Hematopoietic multipotent progenitor cell treated with erythropoietin and hydrocortisone succinate and interleukin-3 and kit ligand, for 8 days (in vitro differentiated cells): ENCODE measurements around the gene HK1.
"Not testable (repeated sequence)": the region's sequence is repeated elsewhere in the genome, so short reads cannot be mapped to it uniquely, and the experiment has no call there.

Source experiments
- DNase-seq: peaks from one replicate; pipeline ENCODE4 v3.0.0-alpha.2; 2015

The HK1 gene

DNA sequence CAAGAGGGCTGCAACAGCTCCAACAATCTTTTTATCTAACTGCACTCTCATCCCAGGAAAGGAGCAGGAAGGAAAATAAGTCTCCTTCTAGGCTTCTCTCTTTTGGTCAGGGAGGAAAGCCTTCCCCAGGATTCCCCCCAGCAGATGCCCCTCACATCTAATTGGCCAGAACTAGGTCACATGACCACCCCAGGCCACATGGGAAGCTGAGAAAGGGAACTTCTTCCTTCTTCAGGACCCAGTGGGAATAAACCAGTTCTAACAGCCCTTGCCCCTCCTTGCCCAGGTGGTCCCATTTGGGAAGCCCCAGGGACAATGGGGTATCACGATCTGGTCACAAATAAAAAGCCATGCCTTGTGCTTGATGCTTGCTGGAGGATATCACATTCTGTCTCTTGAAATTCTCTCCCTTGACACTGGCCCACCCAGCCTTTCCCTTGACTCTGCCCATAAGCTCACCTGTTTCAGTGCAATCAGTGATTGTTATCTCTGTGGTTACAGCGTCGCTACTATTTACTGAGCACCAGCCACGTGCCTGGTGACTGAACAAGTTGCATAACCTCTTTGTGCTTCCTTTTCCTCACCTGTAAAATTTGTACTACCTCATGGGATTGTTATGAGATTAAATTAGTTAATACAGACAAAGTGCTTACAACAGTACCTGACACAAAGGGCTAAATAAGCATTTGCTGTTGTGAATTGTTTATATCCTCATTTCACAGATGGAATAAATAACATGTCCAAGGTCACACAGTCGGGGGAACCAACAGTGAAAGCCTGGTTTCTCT lies 147.4 kb downstream of the HK1 start:
- DNase-seq = no peak

DNA sequence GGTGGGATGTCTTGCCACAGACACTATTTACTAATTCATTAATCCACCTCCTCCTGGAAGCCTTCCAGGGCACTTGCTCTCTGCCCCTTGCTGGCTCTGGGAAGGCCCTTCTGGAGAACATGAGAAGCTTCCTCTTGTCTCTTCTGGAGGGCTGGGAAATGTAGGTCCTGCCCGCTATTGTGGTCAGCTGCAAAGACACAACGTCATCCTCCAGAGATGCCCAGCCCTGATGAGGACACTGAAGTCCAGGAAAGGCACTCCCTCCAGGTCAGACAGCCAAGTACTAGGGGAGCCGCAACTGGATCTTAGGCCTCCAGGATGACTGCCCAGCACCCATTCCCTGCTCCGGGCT lies 148.1 kb downstream of the HK1 start:
- no peak for DNase-seq

DNA sequence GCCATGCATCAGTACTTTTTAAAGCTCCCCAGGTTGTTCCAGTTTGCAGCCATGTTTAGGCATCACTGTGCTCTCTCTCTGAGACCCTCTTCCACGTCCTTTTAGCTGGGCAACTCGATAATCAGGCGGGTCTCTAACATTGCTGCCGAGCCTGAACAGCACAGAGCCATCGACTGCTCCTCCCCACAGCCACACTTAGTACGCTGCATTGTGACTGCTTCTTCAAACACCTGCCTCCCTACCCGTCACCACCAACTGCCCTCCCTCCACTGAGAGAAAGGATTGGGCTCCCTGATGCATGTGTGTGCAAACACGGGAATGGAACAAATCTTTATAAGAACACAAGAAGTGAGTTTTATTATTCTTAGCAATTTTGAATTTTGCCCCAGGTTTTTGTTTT lies 149.9 kb downstream of the HK1 start:
- DNase-seq = no peak

DNA sequence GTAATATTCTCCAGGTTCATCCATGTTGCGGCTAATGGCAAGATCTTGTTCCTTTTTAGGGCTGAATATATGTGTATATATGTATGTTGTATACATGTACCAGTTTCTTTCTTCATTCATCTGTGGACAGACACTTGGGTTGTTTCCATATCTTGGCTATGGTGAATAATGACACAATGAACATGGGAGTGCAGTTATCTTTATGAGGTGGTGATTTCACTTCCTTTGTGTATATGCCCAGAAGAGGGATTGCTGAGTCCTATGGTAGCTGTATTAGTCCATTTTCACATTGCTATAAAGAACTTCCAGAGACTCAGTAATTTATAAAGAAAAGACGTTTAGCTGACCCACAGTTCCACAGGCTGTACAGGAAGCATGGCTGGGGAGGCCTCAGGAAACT lies 155.9 kb downstream of the HK1 start:
- DNase-seq = no peak

DNA sequence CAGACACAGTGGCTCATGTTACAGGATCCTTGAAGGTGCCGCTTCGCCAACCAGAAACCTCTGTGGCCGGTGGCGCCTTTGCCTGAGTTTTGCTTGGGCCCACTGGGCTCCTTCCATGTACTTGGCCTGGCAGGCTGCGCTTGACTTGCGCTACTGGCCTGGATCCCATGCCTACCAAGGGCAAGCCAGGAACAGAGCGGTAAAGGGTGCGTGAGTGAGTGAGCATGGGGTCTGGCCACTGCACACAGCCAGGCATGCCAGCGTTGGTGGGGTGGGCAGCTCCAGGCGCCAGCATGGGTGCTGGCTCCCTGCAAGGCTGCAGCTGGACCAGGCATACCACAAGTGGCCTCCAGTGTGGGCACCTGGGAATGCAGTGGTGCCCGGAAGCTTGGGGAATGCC lies 156.6 kb downstream of the HK1 start:
- no peak for DNase-seq

DNA sequence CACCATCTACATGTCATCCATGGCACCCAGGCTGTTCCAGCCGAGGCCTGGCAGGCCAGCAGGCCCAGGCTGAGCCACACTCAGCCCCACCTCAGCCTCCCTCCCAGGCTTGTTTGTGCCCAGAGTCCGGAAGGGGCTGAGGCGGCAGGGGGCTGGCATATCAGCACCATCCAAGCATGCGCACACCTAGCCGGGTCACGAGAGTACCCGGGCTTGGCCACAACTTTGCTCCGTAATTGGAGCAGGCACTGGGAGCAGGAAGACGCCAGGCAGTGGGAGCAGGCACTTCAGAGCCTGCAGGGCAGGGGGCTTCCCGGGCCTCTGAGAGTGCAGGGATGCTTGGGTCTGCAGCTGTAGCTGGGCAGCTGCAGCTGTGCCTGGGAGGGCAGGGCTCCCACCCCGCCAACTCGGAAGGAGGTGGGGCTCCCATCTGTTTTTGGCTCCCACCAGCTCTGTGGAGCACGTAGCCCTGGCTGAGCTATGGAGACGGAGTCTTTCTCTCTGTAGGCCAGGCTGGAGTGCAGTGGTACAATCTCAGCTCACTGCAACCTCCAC lies 157.7 kb downstream of the HK1 start:
- DNase-seq = no peak

DNA sequence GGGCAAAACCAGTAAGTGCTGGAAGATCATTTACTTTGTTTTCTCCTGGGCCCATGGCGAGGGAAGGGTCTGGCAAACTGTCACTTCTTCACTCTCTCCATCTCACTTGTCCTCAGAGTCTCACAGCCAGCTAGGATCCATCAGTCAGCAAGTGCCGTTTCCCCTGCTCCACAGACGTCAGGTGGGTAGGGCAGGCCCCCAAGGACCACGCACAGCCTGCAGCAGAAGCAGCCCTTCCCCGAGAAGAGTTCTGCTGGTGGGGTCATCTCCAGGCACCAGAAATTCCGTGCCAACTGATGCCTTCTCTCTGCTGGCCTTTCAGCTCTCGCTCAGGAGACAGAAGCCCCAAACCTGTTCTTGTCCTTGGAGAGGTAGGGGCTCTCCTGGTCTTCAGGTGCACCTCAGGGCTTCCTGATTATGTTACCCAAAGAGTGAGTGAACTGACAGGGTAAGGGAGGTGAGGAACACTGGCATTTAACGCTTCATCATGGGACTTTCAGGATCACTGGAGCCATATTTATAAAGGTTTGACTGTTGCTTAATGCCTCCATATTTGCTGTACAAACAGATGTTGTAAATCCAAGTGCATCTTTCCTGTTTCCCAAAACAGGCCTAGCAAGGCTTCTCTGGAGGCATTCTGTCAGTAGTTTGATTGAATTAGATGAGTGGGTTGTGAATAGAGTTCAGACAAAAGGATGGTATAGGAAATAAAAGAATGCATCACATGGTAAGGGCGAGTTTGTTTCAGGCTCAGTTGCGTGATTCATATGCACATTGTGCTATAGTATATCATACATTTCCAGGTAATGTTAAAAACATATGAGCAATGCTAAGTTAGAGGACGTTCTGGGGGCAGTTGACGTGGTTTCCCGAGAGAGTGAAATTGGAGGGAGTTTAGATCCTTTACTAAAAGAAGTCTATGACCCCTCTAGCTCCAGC lies 159.3 kb downstream of the HK1 start:
- no peak for DNase-seq

DNA sequence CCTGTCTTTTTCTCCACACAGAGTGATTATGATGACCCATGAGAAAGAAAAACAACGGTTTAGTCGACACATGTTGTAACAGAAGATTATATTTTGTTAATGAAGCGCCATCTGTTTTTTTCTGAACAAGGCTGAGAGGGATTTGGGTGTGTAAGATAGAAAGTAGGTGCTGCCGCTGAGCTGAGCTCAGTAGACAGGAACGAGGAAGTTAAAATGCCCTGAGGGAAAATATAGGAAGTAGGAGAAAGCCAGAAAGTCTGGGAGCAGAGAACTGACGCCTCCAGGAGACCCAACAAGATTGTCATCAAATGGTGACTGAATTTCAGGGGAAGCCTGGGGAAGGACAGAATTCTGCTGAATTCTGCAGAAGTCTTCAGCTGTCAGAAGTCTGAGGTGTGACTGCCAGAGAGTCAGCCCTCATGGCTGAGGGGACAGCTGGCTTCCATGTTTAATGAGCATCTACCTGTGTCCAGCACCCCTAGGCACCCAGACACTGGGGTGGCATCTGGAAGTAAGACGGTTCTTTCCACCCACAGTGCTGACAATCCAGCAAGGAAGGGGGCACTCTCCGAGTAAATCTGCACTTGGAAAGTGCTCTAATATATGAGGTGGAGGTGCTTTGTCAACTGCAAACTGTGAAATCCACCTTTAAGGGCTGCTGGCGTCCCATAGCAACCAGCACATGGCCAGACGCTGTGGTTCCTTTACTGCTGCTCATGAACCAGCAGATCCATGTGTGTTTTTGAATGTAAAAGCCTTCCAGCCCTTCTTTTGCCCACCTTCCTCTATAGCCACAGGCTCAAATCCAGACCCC lies 160.4 kb downstream of the HK1 start:
- no peak for DNase-seq

DNA sequence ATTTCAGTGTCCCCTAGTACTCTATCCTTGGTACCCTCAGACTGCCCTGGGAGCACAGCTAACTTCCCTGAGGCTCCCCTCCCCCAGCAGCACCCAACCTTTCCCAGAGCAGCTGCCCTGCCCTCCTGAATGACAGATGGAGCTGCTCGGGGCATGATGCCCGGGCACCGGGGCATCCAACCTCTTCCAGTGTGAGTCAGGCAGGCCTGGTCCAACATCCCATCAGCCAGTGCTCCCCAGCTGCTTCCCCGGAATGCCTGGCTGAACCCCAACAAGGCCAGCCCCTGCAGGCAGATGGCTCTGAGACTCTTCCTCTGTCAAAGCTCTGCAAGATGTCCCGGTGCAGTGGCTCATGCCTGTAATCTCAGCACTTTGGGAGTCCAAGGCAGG lies 161.0 kb downstream of the HK1 start:
- no peak for DNase-seq

DNA sequence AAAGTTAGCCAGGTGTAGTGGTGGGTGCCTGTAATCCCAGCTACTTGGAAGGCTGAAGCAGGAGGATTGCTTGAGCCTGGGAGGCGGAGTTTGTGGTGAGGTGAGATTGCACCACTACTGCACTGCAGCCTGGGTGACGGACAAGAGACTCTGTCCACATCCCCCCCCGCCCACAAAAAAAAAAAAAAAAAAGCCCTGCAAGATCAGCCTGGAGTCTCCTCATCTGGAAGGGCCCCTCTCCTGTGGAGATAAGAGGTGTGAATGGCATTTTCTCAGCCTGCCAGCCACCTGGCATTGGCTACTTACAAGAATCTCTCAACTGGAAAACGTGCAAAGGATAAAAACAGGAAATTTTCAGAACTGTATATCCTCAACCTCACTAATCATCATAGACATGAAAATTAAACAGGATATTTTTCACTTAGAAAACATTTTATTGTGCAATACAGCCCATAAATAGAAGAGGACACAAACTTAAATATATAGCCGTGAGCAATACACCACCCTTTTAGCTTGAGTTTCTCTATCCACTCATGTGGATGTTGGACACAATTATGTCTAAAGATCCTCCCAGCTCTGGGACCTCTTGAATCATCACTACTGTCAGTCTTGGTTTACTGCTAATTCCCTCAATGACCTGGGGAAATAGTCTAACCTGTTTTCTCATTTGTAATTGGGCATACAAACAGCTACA lies 161.7 kb downstream of the HK1 start:
- DNase-seq = no peak

DNA sequence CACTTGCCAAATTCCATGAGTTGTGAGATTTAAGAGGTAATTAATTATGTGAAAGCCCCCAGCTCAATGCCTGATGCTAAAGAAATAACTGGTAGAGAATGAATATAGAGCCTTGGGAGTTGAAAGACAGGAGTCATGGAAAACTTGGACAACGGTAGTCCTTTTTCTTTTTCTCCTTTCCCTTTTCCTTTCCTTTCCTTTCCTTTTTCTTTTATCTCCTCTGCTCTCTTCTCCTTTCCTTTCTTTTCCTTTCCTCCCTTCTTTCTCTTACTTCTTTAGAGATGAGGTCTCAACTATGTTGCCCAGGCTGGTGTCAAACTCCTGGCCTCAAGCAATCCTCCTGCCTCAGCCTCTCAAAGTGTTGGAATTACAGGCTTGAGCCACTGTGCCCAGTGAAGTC lies 165.1 kb downstream of the HK1 start:
- no peak for DNase-seq

DNA sequence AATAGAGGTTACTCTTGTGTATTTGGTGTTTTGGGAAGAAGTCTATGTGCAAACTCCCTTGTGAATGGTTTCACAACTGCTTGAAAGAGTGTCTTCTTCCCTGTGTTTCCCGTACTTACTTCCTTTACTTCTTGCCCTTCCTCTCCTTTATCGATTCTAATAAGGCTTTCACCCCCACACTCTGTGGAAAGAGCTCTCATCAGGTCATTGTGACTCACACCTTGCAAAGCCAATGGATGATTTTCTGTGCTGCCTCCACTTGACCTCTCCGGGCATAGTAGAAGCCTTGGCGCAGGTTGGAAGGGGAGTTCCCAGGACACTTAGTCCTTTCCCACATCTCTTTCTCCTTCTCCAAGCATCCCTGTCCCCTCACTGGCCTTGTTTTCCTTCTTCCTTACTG lies 166.7 kb downstream of the HK1 start:
- no peak for DNase-seq

DNA sequence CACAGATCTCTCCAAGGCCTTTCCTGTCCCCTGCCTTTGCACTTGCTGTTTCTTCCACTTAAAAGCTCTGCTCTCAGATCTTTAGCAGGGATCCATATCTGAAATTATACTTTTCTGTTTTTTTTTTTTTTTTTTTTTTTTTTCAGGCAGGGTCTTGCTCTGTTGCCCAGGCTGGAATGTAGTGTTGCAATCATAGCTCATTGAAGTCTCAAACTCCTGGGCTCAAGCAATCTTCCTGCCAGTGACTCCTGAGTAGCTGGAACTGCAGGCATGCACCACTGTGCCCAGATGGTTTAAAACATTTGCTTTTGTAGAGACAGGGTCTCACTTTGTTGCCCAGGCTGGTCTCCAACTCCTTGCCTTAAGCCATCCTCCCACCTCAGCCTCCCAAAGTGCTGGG lies 167.9 kb downstream of the HK1 start:
- DNase-seq = no peak

DNA sequence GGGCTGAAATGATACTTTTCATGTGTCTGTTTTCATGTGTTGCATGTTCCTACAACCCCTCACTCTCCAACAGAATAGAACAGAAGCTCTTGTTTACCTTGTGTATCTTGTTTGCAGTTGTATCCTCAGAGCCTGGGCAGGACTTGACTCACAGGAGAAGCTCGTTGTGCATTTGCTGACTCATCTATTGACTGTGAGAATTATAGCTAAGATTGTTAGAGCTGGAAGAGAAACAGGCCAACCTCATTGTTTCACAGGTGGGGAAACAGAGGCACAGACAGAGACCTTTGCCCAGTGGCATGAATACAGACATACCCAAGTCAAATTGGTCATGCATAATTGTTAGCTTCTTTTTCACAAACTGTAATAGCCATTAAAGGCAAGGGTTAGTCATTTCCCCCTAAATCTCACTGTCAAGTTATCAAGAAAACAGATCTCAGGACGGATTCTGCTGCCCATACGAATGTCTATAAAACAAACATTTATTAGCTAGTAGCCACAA lies 168.4 kb downstream of the HK1 start:
- DNase-seq = no peak

DNA sequence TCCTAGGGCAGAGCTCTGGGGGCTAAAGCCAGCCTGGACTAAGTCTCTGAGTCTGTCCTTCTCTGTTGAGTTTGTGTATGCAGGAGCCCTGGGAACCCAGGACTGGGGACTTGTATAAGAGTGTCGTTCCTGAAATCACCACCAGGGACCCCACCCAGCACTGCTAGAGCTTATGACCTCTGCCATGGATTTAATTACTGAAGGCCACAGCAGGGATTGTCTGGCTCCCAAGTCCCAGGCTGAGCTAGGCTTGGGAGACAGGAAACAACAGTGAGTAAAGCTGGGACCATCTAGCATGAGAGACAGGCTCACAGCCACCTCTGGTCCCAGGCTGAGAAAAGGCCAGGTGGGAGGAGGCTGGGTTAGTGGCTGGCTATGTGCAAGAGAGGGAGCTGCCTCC lies 171.5 kb downstream of the HK1 start:
- DNase-seq = peak; percentile 54

DNA sequence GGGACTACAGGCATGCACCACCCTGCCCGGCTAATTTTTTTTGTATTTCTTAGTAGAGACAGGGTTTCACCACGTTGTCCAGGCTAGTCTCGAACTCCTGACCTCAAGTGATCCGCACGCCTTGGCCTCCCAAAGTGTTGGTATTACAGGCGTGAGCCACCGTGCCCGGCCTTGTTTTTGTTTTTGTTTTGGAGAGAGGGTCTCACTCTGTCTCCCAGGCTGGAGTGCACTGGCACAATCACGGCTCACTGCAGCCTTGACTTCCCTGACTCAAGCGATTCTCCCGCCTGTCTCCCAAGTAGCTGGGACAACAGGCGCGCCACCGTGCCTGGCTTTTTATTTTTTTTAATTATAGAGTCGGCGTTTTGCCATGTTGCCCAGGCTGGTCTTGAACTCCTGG lies 172.1 kb downstream of the HK1 start:
- DNase-seq = not testable (repeated sequence)

DNA sequence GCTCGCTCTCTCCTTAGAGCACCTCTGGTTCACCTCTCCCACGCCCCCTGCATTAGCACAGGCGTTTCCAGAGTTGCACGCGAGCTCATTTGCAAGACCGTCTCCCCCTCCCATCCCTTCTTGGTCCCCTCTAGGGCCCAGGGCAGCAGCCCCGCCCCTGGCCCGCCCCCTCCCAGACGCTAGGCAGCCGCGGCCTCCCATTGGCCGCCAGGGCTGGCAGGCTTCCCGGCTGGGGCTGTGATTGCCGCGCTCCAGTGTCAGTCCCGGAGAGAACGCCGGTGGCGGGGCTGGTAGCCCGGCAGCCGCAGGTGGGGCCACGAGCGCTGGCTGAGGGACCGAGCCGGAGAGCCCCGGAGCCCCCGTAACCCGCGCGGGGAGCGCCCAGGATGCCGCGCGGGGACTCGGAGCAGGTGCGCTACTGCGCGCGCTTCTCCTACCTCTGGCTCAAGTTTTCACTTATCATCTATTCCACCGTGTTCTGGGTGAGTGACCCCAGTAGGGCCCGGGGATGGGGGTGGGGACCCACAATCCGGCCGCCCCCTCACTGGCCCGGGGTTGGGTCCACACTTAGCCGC lies 173.0 kb downstream of the HK1 start, which contains the start of gene TSPAN15:
TSS of gene TSPAN15 (plus strand) at position 257 of the 575 bp plus-strand sequence. CDS start at position 387, 130 bp downstream.
- peak; percentile 53 for DNase-seq
